ENCODE measurements around the gene PDCD1.

The PDCD1 gene

DNA sequence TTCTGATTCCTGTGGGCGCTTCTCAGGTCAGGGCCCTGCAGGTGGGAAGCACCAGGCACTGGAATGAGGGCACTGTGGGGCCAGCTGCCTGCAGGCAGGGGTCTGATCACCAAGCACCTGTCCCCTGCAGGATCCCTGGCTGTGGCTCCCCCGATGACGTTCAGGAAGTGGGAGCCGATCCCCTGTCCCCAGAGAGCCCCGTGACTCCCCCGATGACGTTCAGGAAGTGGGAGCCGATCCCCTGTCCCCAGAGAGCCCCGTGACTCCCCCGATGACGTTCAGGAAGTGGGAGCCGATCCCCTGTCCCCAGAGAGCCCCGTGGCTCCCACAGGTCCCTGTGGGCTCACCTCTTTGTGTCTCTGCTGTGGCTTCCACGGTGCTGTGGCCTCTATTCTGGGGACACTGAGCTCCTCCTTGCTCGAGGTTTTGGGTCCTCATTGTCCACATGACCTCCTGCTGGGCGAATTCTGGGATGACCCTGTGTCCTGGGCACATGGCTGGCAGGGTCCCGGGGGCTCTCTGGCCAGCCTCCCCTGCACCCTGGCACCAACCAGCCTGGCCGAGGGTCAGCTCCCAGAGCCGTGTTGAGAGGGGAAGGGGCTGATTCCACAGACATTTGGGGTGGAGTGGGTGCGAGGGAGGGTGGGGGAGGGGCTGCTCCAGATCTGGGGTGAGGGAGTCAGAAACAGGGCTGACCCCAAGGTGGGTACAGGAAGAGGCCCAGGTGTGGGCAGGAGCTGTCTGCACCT is 44.9 kb downstream of the PDCD1 start:
- TF ChIP-seq, protein P1, sequence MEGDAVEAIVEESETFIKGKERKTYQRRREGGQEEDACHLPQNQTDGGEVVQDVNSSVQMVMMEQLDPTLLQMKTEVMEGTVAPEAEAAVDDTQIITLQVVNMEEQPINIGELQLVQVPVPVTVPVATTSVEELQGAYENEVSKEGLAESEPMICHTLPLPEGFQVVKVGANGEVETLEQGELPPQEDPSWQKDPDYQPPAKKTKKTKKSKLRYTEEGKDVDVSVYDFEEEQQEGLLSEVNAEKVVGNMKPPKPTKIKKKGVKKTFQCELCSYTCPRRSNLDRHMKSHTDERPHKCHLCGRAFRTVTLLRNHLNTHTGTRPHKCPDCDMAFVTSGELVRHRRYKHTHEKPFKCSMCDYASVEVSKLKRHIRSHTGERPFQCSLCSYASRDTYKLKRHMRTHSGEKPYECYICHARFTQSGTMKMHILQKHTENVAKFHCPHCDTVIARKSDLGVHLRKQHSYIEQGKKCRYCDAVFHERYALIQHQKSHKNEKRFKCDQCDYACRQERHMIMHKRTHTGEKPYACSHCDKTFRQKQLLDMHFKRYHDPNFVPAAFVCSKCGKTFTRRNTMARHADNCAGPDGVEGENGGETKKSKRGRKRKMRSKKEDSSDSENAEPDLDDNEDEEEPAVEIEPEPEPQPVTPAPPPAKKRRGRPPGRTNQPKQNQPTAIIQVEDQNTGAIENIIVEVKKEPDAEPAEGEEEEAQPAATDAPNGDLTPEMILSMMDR (IDR thresholded peaks at IDR 0.05) = no peak

DNA sequence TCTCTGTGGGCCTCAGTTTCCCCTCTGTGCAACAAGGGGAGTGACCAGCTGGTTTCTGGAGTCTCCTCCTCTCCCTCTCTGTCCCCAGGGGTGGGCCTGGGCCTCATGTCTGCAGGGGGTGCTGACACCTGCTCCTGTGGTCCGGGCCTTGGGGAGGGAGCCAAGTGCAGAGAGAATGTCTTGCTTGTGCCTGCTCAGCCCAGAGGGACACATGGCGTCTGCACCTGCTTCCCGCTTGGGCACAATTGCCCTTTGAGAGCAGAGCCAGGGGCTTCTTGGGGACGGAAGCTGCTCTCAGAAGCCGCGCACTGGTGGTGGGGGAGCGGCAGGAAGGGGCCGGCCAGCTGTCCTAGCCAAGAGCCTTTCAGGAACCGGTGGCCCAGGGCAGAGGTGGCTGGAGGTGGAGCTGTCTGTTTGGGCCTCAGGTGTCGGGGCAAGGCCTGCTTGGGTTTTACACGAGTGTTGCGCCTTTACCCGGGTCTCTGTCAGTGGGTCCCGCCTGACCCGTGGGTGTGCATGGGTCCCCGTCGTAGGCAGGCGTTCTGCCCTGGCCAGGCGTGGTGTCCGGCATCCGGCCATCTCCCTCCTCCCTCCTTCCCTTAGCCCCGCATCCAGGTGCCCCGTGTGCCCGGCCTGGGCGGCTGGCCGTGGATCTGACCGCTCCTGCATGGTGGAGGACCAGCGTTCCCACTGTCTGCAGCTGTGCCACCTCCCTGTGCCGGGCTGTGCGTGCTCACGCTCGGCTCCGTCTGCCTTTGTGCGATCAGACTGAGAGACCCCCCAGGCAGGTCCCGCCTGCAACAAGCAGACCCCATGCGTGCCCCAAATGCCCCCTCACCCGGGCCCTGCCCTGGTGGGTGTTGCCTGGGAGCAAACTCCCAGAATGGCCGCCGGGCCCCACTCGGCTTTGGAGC is 45.7 kb downstream of the PDCD1 start:
- TF ChIP-seq, protein P1 (IDR thresholded peaks at IDR 0.05) = no peak

DNA sequence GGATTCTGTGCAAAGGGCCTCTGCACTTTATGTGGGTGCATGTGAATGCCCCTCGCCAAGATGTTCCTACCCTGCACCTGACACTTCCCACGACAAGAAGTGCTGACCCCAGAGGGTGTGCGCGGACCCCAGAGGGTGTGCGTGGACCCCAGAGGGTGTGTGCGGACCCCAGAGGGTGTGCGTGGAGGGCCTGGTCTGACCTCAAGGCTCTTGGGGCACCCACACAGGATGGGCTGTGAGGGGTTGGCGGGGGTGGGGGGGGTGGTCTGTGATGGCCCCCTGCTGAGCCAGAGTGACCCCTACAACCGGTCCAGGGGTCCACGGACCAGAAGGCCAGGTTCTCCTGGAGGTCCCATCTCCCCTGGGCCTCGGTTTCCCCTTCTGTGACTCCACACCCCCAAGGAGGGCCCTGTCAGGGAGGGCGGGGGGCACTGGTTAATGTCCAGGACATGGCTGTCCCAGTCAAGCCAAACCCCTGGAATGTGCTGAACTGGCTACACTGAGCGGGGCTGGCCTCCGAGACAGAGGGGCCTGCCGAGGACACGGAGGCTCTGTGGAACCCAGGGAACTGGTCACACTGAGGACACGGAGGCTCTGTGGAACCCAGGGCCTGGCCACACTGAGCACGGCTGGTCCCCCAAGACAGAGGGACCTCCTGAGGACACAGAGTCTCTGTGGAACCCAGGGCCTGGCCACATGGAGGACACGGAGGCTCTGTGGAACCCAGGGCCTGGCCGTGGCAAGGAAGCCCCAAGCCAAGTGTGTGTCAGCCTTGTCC is 46.6 kb downstream of the PDCD1 start:
- TF ChIP-seq, protein P1 (IDR thresholded peaks at IDR 0.05) = no peak

DNA sequence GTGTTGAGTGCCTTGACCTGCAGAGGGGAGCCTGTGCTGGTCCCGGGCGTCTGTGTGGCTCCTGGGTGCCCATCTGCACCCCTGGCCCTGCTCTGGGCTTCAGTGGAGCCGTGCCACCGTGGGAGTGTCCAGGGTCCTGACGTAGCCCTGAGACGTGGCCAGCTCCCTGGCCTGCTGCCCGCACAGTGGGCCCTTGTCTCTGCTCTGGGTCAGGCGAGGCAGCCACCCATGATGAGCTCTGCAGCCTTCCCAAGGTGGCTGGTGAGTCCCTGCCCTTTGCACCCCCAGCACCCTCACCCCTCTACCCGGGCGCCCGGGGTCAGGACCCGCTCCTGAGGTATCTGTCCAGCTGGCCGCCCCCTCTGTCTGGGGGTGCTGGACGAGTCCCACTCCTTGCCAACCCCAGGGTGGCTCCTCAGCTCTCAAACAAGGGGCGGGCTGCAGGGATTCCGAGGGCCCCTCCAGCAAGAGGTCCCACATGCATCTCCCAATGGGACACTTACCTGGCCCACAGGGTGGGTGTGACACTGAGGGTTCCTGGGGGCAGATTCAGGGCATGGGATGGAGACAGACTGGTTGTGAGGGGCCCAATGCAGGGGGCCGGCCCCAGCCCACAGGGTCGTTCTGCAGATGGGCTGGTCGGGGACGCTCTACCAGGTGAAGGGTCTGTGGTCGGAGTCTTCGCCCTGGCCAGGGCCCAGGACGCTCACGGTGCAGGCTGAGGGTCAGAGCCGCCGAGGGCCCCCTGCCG is 47.3 kb downstream of the PDCD1 start:
- TF ChIP-seq, protein P1 (IDR thresholded peaks at IDR 0.05) = no peak

DNA sequence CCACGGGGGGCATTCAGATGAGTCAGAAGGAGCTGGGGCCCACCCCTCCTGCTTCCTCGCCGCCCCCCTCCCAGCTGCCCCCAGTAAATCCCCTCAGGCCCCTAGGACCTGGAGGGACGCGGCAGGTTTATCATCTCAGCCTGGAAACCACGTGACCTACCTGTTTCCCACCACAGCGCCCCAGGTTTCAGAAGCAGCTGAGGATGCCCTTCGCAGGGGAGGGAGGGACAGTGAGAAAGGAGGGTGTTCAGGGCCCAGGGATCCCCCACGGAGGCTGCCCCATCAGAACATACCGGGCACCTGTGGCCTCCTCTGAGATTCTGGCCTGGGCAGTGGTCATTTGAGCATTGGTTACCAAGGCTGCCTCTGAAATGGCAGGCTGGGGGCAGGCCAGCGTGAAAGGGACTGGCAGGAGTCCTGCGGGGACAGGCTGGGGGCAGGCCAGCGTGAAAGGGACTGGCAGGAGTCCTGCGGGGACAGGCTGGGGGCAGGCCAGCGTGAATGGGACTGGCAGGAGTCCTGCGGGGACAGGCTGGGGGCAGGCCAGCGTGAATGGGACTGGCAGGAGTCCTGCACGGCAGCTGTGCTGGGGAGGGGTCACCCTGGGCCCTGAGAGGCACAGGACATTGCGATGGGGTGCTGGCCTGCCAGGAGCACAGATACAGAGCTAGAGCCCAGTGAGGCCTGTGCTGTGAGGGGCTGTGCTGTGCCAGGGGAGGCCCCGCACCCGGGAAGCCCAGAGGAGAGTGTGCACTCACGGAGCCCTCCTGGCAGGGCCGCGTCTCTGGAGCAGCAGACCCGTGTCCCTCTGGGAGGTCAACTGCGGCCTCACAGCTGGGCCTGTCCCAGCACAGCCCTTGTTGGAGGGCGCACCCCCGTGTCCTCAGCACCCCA is 48.1 kb downstream of the PDCD1 start:
- TF ChIP-seq, protein P1 (IDR thresholded peaks at IDR 0.05) = no peak

DNA sequence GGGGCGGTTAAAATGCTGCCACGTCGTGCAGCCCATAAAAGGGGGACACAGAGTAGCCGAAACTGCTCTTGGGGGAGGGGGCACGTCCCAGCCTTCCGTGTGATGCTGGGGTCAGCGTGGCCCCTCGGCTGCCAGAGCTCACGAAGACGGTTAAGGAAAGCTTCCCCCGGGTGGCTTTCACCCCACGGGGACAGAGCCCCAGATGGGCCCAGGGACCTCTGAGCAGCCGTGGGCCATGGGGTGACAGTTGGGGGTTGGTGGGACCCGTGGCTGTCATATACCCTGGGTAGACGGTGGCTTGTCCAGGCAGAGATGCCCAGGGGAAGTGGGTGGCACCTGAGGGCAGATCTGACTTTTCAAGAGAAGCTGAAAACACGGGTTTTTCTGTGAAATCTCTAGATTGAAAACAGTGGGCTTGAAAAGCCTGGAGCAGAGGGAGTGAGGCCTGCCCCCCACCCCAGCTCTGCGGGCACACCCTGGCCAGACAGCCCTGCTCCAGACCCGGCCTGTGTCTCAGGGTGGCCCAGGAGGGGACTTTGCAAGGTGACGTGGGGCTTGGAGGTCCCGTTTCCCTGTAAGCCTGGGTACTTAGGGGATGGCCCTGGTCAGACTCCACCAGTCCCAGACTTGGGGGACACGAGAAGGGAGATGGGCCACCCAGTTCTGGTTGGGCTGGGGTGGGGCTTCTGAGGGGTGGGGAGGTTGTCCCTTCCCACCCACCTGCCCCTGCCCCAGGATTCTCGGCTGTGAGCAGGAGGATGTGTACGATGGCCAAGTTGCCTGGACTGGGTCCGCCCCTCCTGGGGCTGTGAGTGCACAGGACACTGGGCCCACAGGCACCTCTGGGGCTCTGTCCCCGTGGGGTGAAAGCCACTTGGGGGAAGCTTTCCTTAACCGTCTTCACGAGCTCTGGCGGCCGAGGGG is 49.0 kb downstream of the PDCD1 start:
- TF ChIP-seq, protein P1 (IDR thresholded peaks at IDR 0.05) = no peak
